Left cardiac atrium (tissue), 4 donors: Measurements from ENCODE around the gene TCF12. TPM values are rescaled to one million over a fixed set of nuclear protein-coding genes. Genes with fewer than 3 reads are reported as not detected.
"Not testable (repeated sequence)": the region's sequence is repeated elsewhere in the genome, so short reads cannot be mapped to it uniquely, and the experiment has no call there.

Experiments
- ATAC-seq, 2 donors: fragments of 200-7000 bp; cut with Tn5 transposase; one replicate each; pipeline ENCODE4 v1.9.1; 2020; ENCODE audit warnings: mild to moderate bottlenecking in 2 of 2, moderate library complexity in 2 of 2
- DNase-seq: peaks from one replicate; pipeline ENCODE4 v3.0.0-alpha.2; 2020
- intact Hi-C, 2 donors: fragments of 100-400 bp; cut with DNase I; formaldehyde crosslinking; loops; one replicate each; pipeline versions ENCODE4 v1.14.1 to v1.15.1; 2022 to 2023
- total RNA-seq, 2 donors: library from RNA; stranded (reverse); fragmentation: NEBNext Ultra II Directional; extraction: Animal tissue kit (Norgen Biotek cat#: 25700); gene quantifications; one replicate each; pipeline ENCODE4 v1.2.1, GENCODE V29; 2021
- donor health status: DM: no; HTN: yes; CAD: no.
- donor health status: DM: no; HTN: yes; CAD: no; lungs with severe emphysema.
- donor health status: DM: yes; HTN: yes; CAD: no.
- donor health status: Dilated cardiomyopathy.

Gene TCF12
- total RNA-seq, 2 donors from 2014 or later: 44.0 to 53.9 TPM

GRCh38 chr15:57159767-57160166 is 241.3 kb downstream of the TCF12 start:
- intact Hi-C loops: no loop called here
- no peak for DNase-seq
- no peak for ATAC-seq

- DNase-seq: no peak
- ATAC-seq: no peak
- intact Hi-C loops: no loop called here
These were observed 242.5 kb downstream of the TCF12 start for GRCh38 chr15:57160823-57161560.

- DNase-seq, ATAC-seq, intact Hi-C loops: not testable (repeated sequence)
These were observed 245.8 kb downstream of the TCF12 start for GRCh38 chr15:57164251-57164650.

GRCh38 chr15:57165992-57166391 is 247.5 kb downstream of the TCF12 start:
- peak in 1 of 2 donors; percentile 68 for ATAC-seq
- intact Hi-C loops: no loop called here
- DNase-seq: no peak

GRCh38 chr15:57167821-57168395 is 249.5 kb downstream of the TCF12 start:
- DNase-seq: no peak
- no peak for ATAC-seq
- intact Hi-C loops: no loop called here

- DNase-seq (no peak), ATAC-seq (no peak)
- intact Hi-C loops: no loop called here
These were observed 251.2 kb downstream of the TCF12 start for GRCh38 chr15:57169643-57170042.

GRCh38 chr15:57171426-57171825 is 253.0 kb downstream of the TCF12 start:
- intact Hi-C loops: no loop called here
- DNase-seq (no peak), ATAC-seq (no peak)

GRCh38 chr15:57172925-57173324 is 254.5 kb downstream of the TCF12 start:
- intact Hi-C loops: no loop called here
- peak in 1 of 2 donors; percentile 38 for ATAC-seq

GRCh38 chr15:57183041-57183440 is 264.6 kb downstream of the TCF12 start:
- intact Hi-C loops: no loop called here
- DNase-seq (no peak), ATAC-seq (no peak)

More at GRCh38 chr15:57172925-57173324, 254.5 kb downstream of the TCF12 start:
- DNase-seq: no peak

- intact Hi-C loops: no loop called here
- DNase-seq: no peak
- ATAC-seq: no peak
These were observed 265.3 kb downstream of the TCF12 start for GRCh38 chr15:57183614-57184344.

- DNase-seq (no peak), ATAC-seq (no peak)
- intact Hi-C loops: no loop called here
These were observed 266.1 kb downstream of the TCF12 start for GRCh38 chr15:57184502-57184901.

- no peak for DNase-seq
These were observed 267.1 kb downstream of the TCF12 start for GRCh38 chr15:57185507-57186074.

GRCh38 chr15:57189466-57189865 is 271.0 kb downstream of the TCF12 start:
- ATAC-seq (no peak), DNase-seq (no peak)
- intact Hi-C loops: no loop called here

More at GRCh38 chr15:57185507-57186074, 267.1 kb downstream of the TCF12 start:
- intact Hi-C loops: no loop called here
- no peak for ATAC-seq

- ATAC-seq (no peak), DNase-seq (no peak)
- intact Hi-C loops: no loop called here
These were observed 271.8 kb downstream of the TCF12 start for GRCh38 chr15:57190208-57190607.

- no peak for DNase-seq
- intact Hi-C loops: no loop called here
- no peak for ATAC-seq
These were observed 274.7 kb downstream of the TCF12 start for GRCh38 chr15:57193161-57193560.

GRCh38 chr15:57195326-57195725 is 276.9 kb downstream of the TCF12 start:
- ATAC-seq (no peak), DNase-seq (no peak)
- intact Hi-C loops: no loop called here

GRCh38 chr15:57196865-57197264 is 278.4 kb downstream of the TCF12 start:
- DNase-seq: no peak
- intact Hi-C loops: no loop called here
- peak in 1 of 2 donors; percentile 60 for ATAC-seq

- ATAC-seq (no peak), DNase-seq (no peak)
- intact Hi-C loops: no loop called here
These were observed 279.7 kb downstream of the TCF12 start for GRCh38 chr15:57198131-57198530.

GRCh38 chr15:57198654-57199291 is 280.3 kb downstream of the TCF12 start:
- DNase-seq: no peak
- ATAC-seq: no peak
- intact Hi-C loops: no loop called here
